GM12874 (cell line): Measurements from ENCODE around the gene GPLD1.

ENCODE experiments used
- TF ChIP-seq, protein P1 (sequence below): IDR thresholded peaks from 2 replicates; pipeline ENCODE4 v1.5.1; 2011; ENCODE audit warnings: low read depth, mild to moderate bottlenecking, control low read depth, low read length, moderate library complexity; ENCODE audit not compliant: insufficient read depth

The GPLD1 gene

DNA sequence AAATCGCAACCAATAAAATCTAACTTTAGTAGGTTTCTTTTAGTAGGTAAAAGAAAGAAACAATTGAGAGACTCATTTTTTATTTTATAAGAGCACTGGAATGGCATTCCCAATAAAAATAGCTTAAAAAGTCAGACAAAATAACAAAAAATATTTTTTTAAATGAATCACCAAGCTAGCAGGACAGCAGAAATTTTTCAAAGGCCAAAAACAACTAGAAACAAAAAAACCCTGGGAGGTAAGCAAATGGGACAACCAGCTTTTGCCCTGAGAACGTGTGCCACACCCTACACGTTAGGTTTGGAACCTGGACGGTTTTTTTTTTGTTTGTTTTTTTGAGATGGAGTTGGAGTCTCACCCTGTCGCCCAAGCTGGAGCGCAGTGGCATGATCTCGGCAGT lies 19.6 kb downstream of the GPLD1 start:
- TF ChIP-seq, protein P1, sequence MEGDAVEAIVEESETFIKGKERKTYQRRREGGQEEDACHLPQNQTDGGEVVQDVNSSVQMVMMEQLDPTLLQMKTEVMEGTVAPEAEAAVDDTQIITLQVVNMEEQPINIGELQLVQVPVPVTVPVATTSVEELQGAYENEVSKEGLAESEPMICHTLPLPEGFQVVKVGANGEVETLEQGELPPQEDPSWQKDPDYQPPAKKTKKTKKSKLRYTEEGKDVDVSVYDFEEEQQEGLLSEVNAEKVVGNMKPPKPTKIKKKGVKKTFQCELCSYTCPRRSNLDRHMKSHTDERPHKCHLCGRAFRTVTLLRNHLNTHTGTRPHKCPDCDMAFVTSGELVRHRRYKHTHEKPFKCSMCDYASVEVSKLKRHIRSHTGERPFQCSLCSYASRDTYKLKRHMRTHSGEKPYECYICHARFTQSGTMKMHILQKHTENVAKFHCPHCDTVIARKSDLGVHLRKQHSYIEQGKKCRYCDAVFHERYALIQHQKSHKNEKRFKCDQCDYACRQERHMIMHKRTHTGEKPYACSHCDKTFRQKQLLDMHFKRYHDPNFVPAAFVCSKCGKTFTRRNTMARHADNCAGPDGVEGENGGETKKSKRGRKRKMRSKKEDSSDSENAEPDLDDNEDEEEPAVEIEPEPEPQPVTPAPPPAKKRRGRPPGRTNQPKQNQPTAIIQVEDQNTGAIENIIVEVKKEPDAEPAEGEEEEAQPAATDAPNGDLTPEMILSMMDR, result no peak

DNA sequence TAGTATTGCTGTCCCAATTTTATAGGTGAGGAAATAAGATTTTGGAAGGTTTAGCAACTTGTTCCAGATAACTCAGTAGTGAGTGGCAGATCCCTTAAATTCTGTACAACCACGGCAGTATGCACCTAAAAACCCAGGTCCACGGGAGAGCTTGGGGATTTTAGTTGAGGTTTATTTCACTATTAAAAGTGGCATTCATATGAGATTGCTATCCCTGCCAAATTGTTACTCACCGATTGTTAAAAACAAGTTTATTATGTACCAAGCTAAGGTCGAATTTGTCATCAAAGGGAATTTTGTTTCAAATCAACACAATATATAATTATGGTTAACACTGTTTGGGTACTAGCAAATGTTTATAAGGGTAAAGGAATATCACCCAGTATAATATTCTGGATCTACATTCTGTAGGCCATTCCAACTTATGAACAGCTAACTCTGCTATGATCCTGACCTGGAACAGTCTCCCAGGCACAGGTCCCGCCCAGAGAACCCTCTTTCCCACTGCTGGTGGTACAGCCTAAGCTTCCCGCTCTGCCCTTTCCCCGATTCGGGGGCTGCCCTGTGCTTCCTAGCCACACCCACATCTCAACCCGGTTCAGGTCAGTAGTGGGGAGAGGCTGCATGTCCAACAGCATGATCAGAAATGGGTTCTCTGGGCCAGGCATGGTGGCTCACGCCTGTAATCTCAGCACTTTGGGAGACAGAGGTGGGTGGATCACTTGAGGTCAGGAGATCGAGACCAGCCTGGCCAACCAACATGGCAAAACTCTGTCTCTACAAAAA lies 24.9 kb downstream of the GPLD1 start:
- TF ChIP-seq, protein P1, result no peak

DNA sequence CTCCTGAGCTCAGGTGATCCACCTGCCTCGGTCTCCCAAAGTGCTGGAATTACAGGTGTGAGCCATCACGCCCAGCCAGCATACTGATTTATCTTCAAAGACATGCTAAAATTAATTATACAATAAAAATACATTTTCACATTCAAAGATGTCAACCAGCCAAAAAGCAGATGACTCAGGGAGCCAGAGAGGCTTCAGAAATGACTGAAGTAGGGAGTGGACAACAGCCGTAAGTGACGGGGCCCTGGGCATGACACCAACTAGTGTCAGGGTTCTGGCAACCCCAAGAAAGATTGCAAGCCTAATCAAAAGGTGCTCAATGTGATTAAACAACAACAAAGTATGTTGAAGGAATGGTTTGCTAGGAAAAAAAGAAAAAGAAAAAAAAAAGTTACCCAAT lies 28.4 kb downstream of the GPLD1 start:
- TF ChIP-seq, protein P1, result no peak

GRCh38 chr6:24458941-24459340 lies 30.4 kb downstream of the GPLD1 start:
- TF ChIP-seq, protein P1, result no peak

- TF ChIP-seq, protein P1, result no peak
Observed at GRCh38 chr6:24458134-24458533, 31.2 kb downstream of the GPLD1 start.

- TF ChIP-seq, protein P1, result no peak
Observed at GRCh38 chr6:24455061-24455460, 34.3 kb downstream of the GPLD1 start.

DNA sequence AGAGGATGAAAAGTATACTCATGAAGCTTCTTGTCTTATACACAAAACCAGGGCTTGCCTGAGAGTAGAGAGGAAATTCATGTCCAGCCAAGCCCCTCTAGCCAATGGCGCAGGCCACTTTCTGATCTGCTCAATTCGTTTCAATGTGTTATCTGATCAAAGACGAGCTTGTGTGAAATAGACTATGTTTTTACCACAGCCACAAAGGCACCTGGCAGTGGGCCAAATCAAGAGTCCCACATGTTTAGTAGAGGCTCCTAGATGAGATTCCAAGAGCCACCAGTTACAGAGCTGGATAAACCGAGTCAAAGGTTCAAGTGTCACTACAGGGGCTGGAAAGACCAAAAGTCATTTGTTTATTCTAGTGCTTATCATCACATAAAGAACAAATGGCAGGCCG lies 34.9 kb downstream of the GPLD1 start:
- TF ChIP-seq, protein P1, result no peak

GRCh38 chr6:24453921-24454320 lies 35.5 kb downstream of the GPLD1 start:
- TF ChIP-seq, protein P1, result no peak
